Panc1 (cell line): ENCODE measurements around the gene ITGA2B.

Experiments
- POLR2AphosphoS5 ChIP-seq: IDR thresholded peaks from 2 replicates; pipeline ENCODE4 v1.6.1; 2012; ENCODE audit warnings: mild to moderate bottlenecking, low read depth, low read length, moderate library complexity
- REST ChIP-seq, 2 experiments: IDR thresholded peaks; 2 replicates each; pipeline ENCODE4 v1.6.1; 2011 to 2012; ENCODE audit warnings: low read depth in 2 of 2, control low read depth in 1 of 2, low read length in 1 of 2, mild to moderate bottlenecking in 1 of 2, moderate library complexity in 1 of 2; ENCODE audit not compliant: insufficient read depth in 1 of 2
- TF ChIP-seq, protein P1 (sequence below): fragments of 450-650 bp; IDR thresholded peaks from 2 replicates; pipeline ENCODE4 v1.5.1; 2017; ENCODE audit warnings: mild to moderate bottlenecking

GRCh38 chr17:44334315-44334714, 55.1 kb downstream of the ITGA2B start:
- TF ChIP-seq, protein P1, sequence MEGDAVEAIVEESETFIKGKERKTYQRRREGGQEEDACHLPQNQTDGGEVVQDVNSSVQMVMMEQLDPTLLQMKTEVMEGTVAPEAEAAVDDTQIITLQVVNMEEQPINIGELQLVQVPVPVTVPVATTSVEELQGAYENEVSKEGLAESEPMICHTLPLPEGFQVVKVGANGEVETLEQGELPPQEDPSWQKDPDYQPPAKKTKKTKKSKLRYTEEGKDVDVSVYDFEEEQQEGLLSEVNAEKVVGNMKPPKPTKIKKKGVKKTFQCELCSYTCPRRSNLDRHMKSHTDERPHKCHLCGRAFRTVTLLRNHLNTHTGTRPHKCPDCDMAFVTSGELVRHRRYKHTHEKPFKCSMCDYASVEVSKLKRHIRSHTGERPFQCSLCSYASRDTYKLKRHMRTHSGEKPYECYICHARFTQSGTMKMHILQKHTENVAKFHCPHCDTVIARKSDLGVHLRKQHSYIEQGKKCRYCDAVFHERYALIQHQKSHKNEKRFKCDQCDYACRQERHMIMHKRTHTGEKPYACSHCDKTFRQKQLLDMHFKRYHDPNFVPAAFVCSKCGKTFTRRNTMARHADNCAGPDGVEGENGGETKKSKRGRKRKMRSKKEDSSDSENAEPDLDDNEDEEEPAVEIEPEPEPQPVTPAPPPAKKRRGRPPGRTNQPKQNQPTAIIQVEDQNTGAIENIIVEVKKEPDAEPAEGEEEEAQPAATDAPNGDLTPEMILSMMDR: no peak
- TF ChIP-seq REST (IDR thresholded peaks at IDR 0.05; ENCODE audit: insufficient read depth in 1 of 2, low read depth in 2 of 2, low read length in 1 of 2) (no peak), POLR2AphosphoS5 (no peak)
